Cardiac fibroblast (primary cell): ENCODE measurements around the gene JMJD1C.

Experiments
- DNase-seq, 2 donors: peaks; one replicate each; pipeline versions ENCODE4 v3.0.0 to v3.0.0-alpha.2; 2010; ENCODE audit warnings: low read depth in 2 of 2
- H3K4me3 ChIP-seq, 2 donors: replicated peaks in 1 of 2; 1 replicate in 1 of 2; 2 replicates in 1 of 2; pipeline ENCODE4 v1.5.1; 2011; ENCODE audit warnings: low read depth in 2 of 2, low read length in 2 of 2, mild to moderate bottlenecking in 2 of 2, moderate library complexity in 1 of 2
- CTCF ChIP-seq: IDR thresholded peaks from one replicate; pipeline ENCODE4 v1.5.1; 2011; ENCODE audit warnings: low read depth, mild to moderate bottlenecking, low read length, inconsistent platforms

Gene JMJD1C

GRCh38 chr10:63393050-63393449, 72.7 kb downstream of the JMJD1C start:
- no peak for TF ChIP-seq CTCF
- DNase-seq: no peak
- H3K4me3 ChIP-seq: no peak overlapping the region

- no peak for TF ChIP-seq CTCF
- no peak for DNase-seq
- no peak overlapping the region for H3K4me3 ChIP-seq
Measured at GRCh38 chr10:63392224-63392623, 73.6 kb downstream of the JMJD1C start.

- H3K4me3 ChIP-seq: no peak overlapping the region
- TF ChIP-seq CTCF: no peak
- DNase-seq: peak; percentile 19 to 48
Measured at GRCh38 chr10:63391812-63392211, 74.0 kb downstream of the JMJD1C start.

GRCh38 chr10:63390521-63390920, 75.3 kb downstream of the JMJD1C start:
- no peak for DNase-seq
- no peak for TF ChIP-seq CTCF
- H3K4me3 ChIP-seq: no peak overlapping the region

GRCh38 chr10:63388421-63389031, 77.3 kb downstream of the JMJD1C start:
- TF ChIP-seq CTCF: no peak
- DNase-seq: peak in 1 of 2 donors; percentile 18
- no peak overlapping the region for H3K4me3 ChIP-seq

GRCh38 chr10:63385254-63385653, 80.5 kb downstream of the JMJD1C start:
- TF ChIP-seq CTCF: no peak

GRCh38 chr10:63384675-63385074, 81.1 kb downstream of the JMJD1C start:
- no peak overlapping the region for H3K4me3 ChIP-seq
- DNase-seq: no peak
- TF ChIP-seq CTCF: no peak

More at GRCh38 chr10:63385254-63385653, 80.5 kb downstream of the JMJD1C start:
- DNase-seq: no peak
- H3K4me3 ChIP-seq: no peak overlapping the region
